ENCODE measurements around the gene CARS2.

Gene CARS2

DNA sequence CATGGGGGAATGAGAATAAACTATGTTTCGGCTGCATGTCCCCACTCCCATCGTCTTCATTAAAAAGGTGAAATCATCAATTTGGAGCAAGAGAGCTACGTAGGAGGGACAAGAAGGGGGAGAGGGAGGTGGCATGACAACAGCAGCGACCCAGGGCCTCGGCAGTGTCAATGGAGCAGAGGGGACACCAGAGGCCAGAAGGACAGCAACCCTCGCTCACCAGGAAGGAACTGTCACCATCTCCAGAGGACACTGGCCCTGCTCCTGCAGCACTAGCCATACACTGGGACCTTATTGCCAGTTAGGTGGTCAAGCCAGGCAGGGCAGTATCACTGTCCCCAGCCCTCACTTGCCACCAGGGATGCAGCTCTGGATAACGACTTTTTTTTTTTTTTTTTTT is 56.4 kb downstream of the CARS2 start:
- FAIRE-seq = no peak

DNA sequence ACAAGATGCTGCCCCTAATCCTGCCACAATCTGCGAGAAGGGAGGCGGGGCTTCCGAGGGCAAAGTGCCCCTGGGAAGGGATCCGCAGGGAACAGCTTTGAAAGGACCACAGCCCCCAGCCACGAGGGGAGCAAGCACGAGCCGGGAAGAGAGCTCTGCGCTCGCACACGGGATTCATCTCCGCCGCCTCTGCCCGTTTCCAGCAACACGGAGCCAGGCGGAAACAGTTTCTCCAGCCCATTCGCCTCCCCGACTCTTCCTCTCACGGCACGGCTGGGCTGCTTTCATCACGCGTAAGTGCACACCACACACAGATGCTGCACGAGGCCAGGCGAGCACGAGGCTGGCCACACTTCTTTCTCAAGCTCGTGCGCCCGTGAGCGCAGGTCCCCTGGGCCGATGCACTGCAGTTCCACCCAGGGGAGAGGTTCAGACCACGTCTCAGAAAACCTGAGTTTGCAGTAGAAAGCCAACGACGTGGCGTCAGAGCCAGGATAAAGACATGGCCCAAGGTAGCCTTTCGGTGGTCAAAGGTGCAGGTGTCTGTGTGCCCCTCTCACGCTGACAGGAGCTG is 57.0 kb downstream of the CARS2 start:
- no peak for FAIRE-seq

DNA sequence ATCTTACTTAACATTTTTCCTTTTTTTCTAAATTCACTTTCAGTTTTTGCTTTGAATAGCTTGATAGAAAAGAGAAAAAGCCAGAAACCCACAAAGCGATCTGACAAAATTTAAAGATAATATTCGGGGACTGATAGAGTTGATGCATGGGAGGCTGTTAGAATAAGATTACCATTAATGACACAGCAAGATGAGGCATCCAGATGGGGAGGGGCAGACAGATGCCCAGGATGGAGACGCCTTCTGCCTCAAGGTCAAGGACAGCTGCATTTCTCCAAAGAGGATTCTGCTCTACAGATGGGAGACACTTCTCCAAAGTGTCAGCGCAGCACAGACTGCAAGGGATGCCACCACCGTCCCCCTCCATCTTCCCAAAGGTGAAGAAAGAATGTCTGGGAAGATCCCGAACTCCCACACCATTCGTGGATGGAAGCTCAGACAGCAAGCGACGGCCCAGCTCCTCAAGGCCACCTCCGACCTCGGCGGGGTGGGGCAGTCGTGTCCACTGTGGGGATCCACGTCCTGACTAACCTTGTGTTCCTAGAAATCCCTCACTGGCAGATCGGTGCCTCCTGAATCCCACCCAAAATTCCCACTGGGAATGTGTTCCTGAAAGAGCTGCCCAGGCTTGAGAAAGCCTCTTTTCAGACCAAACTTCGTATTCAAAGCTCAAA is 57.6 kb downstream of the CARS2 start:
- no peak for FAIRE-seq

DNA sequence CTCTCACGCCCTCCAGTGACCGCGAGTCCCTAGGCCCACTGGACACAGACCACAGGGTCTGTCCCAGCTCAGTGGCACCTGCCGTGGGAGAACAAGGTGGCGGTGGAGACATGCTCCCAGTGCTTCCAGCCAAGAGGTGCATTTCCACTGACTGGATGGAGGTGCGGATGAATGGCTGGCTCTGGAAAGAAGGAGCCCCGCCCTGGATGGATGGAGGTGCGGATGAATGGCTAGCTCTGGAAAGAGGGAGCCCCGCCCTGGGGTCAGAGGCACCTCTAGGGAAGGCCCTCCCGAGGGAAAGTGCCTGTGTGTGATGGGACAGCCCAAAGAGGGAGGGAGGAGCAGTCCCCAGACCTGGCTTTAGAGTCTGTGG is 58.6 kb downstream of the CARS2 start:
- FAIRE-seq = no peak

DNA sequence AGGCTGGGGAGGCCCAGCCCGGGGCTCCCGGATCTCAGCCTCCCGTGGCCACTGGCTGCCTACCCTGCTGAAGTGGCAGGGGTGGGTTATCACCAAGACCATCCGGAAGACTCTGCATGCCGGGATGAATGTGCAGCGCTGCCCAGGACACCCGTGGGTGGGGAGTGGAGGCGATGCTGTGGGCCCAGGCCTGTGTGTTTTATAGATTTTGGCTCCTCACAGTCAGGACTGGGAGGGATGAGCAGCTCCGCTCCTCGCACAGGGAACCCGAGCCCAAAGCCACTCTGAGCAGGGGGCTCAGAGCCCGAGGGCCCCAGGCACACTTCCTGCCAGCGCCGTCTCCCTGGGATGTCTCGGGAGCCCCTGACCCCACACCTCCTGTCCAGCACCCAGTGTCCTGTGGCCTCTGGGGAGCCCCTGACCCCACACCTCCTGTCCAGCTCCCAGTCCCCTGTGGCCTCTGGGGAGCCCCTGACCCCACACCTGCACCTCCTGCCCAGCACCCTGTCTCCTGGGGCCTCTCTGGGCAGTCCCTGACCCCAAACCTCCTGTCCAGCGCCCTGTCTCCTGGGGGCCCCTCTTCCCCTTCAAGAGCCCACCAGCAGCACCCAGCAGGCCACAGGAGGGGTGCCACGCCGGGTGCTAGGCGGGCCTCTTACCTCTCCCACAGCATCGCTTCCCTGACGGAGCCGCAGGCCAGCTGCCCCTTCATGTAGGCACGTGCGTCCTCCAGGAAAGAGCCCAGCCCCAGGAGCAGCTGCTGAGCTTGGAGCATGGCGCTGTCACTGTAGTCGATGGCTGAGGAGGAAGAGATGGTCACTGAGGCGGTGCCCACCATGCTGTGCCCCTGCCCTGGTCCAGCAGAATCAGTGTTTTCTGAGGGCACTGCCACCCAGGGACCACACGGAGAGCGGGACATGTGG is 59.2 kb downstream of the CARS2 start:
- FAIRE-seq = no peak

DNA sequence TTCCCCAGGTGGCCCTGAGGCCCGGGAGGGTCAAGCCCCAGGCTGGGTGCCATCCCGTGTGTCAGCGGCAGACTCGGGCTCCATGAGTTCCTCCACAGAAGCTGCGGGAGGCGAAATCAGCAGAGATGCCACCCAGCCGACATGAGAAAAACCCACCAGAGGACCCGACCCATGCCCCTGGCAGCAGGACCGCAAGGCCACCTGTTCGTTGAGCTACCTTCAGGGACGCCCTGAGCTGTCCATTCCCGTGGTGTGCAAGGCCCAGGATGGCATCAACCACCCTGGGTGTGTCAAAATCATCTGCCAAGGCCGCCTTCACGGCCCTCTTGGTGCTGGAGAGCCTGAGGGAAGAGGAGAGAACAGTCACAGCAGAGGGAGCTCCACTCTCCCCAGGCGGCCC is 60.2 kb downstream of the CARS2 start:
- no peak for FAIRE-seq

DNA sequence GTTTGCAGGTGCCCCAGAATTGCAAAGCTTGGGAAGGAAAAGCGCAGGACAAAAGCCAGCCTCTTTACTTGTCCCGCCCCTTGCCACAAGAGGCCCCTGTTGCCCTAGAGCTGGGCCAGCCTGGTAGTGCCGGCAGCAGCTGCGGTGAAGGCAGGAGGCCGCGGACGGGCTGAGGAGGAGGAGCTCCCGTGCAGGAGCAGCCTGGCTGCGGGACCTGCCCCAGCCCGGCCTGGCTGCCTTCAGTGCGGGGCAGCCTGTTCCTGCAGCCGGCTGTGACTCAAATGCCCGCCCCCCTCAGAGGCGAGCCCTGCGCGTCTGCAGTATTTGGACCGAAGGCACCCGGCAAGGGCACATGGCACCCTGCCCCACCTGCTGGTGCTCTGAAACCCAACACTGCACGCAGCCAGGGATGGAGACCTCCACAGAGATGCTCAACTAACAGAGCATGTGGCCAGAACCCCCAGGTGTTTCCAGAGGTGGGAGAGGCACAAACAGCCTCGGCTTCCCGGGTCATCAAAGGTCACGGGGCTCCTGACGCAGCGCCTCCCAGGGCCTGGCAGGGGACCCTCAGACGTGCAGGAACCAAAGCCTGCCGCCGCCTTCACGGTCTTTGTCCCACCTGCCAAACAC is 60.9 kb downstream of the CARS2 start:
- FAIRE-seq = no peak

DNA sequence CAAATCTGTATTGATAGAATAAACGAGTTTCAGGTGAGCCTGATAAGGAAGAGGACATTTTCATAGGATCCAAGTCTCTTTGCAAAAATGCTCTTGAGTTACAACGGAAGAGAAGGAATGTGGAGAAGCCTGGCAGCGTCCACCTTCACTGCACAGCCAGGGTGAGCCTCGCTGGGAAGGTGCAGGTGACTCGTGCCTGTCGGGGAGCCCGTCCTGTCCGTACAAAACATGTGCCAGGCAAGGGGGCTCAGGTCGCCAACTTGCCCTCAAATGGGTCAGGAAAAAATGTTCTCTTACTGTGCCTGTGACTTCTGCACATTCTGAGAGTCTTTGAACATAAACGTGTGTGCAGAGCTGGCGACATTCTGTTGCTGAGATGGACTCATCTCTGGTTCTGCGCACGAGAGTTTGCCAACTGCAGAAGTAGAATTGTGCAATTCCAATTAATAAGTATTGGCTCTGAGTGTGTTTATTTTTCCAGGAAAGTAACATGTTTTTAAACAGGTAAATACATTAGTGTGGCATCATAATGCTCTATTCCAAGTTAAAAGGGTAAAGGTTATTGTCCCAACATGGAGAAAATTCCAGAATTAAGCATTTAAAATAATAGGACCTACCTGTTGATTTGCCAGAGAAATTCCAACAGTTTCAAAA is 62.0 kb downstream of the CARS2 start:
- FAIRE-seq = no peak

DNA sequence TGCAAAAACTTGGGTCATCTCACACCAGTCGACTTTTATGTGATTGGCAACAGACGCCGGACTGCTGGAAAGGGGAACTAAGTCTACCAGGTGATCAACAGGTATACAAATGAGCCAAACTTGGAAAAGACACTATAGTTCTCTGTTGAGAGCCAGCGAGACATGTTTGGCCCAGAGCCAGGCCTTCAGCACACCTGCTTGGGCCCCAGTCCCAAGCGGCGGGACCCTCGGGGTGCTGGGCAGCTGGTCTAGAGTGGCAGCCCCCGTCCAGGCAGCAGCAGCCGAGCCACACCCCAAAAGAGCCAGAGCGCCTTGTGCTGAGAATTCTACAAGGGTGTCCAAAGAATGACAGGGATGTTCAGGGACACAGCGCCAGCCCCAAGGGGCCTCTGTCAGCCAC is 62.6 kb downstream of the CARS2 start:
- FAIRE-seq = no peak

DNA sequence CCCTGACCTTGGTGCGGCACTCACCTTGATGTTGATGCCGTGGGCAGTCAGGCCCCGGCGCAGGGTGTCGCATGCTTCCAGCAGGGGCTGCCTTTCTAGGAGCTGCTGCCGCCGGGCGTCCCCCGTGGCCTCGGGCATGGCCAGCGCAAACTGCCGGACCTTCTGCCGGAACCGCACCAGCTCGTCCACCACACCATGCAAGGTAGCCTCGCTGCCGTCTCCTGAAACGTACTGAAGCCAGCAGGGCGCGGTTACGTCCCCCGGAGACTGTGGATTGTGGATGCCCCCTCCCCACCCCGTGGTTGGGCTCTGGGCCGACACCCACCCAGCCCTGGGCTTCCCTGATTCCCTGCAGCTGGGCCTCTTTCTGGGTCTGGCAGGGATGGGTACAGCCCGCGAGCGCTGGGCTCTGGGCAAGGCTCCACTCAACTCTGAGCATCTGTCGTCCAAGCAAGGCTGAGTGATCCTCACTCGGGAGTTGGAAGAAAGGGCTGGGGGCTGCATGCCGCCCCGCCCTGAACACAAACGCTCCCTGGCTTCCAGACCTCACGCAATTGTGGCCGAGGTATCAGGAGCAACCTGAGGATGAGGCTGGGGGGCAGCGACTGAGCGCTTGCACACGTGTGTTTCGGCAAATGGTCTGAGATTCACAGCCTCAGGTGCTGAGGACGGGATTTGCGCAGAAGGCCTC is 63.5 kb downstream of the CARS2 start:
- FAIRE-seq = no peak

DNA sequence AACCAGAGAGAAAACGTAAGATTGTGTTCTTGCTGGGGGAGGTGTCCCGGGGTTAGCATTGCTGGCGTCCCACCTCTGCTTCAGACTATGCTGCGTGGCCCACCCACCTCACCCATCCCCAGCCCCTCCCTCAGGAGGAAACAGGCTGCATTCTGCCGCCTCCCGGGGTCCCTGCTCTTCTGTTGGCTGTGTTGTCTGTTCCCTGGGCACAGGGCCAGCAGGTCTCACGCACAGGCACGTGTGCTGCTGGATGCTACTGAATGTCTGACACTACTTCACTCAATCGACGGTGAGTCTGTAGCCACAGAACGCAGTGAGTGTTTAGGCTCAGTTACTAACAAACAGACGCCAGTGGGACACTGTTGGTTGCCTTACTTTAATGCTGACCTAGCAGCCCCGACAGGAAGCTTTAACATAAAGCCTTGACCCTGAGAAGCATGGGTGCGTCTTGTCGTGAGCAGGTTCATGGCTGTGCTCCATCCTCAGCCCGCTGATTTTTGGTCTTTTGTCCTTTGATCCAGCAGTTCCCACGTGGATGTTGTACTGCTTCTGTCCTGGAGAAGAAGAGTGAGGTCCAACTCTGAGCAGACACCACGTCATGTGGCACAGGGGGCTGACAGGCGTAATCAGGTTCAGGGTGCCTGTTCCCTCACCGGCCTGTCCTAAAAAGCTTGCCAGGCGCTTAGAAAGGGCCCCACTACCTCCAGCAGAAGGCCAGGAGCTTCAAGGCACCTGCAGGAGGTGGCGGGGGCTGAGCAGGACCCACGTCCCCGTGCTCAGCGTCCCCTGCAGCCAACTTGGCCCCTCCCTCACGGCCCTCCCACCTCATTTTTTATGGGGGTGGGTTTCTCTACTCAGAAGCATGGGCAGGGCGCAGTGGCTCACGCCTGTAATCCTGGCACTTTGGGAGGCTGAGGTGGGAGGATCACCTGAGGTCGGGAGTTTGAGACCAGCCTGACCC is 64.6 kb downstream of the CARS2 start:
- no peak for FAIRE-seq

DNA sequence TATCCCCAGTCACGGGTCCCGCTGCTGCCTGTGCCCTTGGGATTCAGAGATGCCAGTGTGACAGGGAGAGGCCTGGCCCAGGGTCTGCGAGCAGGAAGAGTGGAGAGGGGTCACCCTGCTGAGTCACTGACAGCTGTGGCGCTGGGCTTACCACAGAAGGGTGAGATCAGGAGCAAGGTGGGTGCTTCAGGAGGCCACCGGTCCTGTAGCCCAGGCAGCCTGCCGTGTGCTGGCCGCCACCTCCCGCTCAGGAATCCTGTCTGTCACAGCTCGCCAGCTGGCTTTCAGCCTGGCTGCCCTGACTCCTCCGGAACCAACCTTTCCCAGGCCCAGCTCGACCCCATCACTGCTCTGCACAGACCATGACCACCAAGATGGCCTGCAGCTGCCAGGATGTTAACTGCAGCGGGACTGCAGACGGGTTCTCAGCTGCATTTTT is 65.3 kb downstream of the CARS2 start:
- no peak for FAIRE-seq

DNA sequence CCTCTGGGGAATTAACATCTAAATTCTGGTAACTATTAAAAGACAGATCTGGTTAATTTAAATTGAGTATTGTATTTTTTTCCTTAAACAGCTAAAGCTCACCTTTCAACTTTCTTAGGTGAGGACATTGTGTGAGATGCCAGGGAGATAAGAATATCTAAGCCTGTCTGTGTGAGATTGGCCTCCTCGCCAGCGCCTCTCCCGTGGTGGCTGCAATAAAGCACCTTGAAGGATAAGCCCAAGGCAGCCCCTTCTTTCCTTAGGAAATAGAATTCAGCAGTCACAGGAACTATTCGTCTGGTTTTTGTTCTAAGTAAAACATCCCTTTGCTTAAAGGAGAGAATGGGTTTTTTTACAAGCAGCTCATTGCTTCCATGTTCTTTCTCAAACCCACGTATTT is 66.0 kb downstream of the CARS2 start:
- no peak for FAIRE-seq

DNA sequence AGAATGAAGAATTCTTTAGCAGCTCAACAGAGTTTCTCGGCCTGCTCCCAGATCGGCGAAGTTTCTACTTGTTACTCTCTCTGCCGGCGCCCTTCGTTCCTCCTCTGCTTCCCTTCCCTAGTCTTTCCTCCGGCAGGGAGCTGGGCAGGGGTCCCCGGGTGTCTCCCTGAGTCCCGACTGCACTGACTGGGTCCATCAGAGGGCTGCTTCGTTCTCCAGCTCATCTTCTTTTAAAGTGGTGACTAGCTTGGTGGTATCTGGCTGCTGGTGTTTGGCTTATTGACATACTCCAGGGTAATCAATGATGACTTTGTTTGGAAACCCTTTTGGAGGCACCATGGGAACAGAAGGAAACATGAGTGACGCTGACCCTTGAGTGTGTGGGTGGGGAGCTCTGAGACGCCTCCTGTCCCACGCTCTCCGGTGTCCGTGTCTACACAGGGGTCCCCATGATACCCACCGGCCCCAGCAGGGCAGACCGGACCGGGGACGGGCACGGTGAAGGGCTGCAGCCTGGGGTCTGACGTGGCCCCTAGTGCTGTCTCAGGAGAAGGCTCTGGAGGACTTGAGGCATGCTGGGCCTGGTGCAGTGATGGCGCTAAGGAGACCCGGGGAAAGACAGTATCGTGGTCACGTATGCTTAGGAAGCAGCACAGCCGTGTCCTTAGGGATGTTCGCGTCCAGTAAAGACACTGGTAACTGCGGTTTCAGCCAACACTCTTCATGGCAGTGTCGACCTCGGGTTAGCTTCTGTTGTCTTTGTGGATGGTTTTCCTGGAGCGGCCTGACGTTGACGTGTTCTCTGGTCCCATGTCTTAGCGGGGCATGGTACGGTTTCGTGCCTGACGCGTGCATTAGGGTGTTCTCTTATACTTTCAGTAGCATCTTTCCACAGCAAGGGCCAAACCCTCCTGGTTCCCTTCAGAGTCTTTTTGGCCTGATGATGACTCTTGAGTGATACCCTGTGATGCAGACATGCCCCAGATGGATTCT is 66.8 kb downstream of the CARS2 start:
- FAIRE-seq = no peak

DNA sequence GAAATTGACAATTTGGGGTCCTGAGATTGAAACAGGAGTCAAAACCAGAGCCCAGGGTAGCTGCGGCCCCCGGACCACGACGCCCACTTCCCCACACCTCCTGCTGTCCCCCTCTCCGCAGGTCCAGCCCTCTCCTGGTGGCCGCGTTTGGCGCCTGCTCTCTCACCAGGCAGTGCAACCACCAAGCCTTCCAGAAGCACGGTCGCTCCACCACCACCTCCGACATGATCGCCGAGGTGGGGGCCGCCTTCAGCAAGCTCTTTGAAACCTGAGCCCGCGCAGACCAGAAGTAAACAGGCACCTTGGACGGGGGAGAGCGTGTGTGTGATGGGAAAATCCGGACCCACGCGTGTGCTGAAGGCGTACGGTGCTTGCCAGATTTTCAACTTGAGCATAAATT is 67.7 kb downstream of the CARS2 start:
- FAIRE-seq = no peak

DNA sequence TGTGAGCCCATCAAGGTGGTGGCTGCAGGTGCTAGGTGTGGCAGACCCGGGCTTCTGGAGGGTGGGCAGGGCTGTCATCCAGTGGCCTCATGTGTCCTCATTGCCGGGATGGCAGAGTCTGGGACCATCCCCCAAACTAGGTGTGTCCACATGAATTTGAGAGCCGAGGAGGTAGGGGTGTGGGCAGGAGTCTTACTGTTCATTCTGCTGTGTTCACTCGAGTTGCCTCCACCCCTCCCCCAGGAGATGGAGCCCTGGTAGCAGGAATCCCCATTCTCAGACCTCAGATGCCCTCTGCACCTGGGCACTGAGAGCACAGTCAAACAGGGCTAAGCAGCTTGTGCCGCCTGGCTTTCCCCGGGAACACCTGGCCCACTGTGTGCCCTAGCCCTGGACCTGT is 68.2 kb downstream of the CARS2 start:
- FAIRE-seq = no peak

DNA sequence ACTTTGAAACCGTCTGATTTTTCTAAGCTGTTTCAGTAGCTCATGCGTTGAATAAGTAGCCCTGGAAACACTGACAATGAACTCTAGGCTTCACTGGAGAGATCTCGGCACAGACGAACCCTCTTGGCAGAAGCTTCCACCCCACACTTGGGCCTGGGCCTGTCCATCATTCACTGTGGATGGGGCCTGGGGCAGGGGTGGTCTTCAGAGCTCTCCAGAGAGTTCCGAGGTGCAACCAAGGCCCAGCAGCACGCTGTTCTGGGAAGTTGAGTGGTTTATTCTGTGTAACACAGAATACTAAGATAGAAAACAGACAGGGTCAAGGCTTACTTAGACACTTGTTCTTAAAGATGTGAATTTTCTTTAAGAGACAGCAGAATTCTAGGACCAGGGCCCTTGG is 68.6 kb downstream of the CARS2 start:
- FAIRE-seq = no peak

DNA sequence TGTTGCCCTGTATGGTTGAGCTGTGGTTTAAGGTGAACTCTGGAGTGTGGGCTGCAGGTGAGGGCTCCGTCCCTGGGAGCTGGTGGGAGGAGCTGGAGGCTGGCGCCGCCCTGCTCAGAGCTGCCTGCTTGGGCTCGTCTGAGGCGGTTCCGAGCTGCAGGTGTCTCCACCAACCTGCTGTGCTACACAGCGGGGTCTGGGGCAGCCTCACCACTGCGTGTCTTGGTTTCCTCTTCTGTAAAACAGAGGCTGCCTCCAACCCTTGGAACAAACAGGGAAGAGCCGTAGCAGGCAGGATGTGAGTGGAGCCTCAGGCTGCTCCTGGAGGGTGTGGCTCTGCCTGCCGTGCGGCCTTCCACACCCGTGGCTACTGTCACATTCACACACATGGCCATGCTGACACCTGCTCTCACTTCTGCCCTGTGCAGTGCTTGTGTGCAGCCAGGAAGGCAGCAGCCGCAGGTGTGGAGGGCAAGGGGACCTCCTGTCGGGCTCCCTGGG is 69.2 kb downstream of the CARS2 start:
- no peak for FAIRE-seq

DNA sequence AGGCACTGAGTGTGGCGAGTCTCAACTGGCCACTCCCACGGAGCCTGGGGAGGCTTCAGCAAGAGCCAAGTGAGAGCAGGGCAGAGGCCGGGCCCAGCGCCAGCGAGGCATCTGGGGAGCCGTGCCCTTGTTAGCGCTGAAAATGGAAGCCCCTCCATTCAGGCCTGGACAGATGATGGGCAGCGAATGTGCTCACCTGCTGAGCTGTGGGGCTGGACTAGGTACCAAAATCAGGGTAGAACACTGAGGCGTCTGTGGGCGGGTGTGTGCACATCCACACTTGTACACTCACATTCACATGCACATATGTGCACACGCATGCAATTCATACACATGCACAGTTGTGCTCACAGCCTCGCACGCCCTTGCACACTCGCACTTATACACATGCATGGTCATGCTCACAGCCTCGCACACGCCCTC is 69.9 kb downstream of the CARS2 start:
- no peak for FAIRE-seq

Measured in A204.1 (cell line).